Activated naive CD4-positive, alpha-beta T cell treated with anti-CD3 and anti-CD28 coated beads, Interleukin-2, amount 50 U/mL, for 72 hours (primary cell): ENCODE results near the gene POM121L2. TPM values are rescaled to one million over a fixed set of nuclear protein-coding genes. Genes with fewer than 3 reads are reported as not detected.

Experiments used
- ATAC-seq, 2 donors: fragments of 150-1000 bp; cut with Tn5 transposase; 2 replicates each; pipeline ENCODE4 v1.10.0; 2021; ENCODE audit warnings: mild to moderate bottlenecking in 2 of 2, moderate library complexity in 2 of 2
- DNase-seq, 2 donors: peaks; one replicate each; pipeline ENCODE4 v3.0.0; 2021 to 2022; ENCODE audit warnings: low spot score in 2 of 2
- H3K27ac Mint-ChIP-seq, 2 donors: one replicate each; pipeline ENCODE4 v1.8.0; 2022; ENCODE audit warnings: mild to moderate bottlenecking in 2 of 2, mixed read lengths in 2 of 2
- H3K36me3 Mint-ChIP-seq, 2 donors: one replicate each; pipeline ENCODE4 v1.8.0; 2022; ENCODE audit warnings: mixed read lengths in 2 of 2
- H3K9me3 Mint-ChIP-seq, 2 donors: one replicate each; pipeline ENCODE4 v1.8.0; 2022; ENCODE audit warnings: mixed read lengths in 2 of 2
- total RNA-seq, 2 donors: library from RNA; stranded (reverse); gene quantifications; one replicate each; pipeline ENCODE4 v1.2.3, GENCODE V29; 2022

POM121L2 gene
- total RNA-seq, 2 donors from 2014 or later = not detected

- Mint-ChIP-seq H3K27ac (peak overlapping the region in 1 of 2 donors; percentile 58), H3K9me3 (peaks cover 22 to 28% of the 10 kb centered on the region in 2 donors), H3K36me3 (peaks cover 49 to 50% of the 10 kb centered on the region in 2 donors)
- DNase-seq (no peak), ATAC-seq (no peak)
These were observed 14.0 kb downstream of the POM121L2 start for GRCh38 chr6:27297857-27298730.

- ATAC-seq = no peak
These were observed 14.6 kb downstream of the POM121L2 start for GRCh38 chr6:27297484-27297856.

GRCh38 chr6:27296106-27296783 is 15.8 kb downstream of the POM121L2 start:
- no peak for ATAC-seq
- Mint-ChIP-seq H3K9me3 (peaks cover 24 to 31% of the 10 kb centered on the region in 2 donors), H3K27ac (peak overlapping the region in 1 of 2 donors; percentile 75), H3K36me3 (peaks cover 45 to 46% of the 10 kb centered on the region in 2 donors)
- DNase-seq = no peak

More at GRCh38 chr6:27297484-27297856, 14.6 kb downstream of the POM121L2 start:
- H3K36me3 Mint-ChIP-seq = peaks cover 44 to 46% of the 10 kb centered on the region in 2 donors
- no peak for DNase-seq
- H3K9me3 Mint-ChIP-seq = peaks cover 19 to 24% of the 10 kb centered on the region in 2 donors
- peak overlapping the region in 1 of 2 donors; percentile 8 for H3K27ac Mint-ChIP-seq

- Mint-ChIP-seq H3K9me3 (peaks cover 29 to 38% of the 10 kb centered on the region in 2 donors), H3K36me3 (peaks cover 49 to 50% of the 10 kb centered on the region in 2 donors), H3K27ac (peak overlapping the region in 1 of 2 donors; percentile 6)
- ATAC-seq = no peak
- no peak for DNase-seq
These were observed 16.6 kb downstream of the POM121L2 start for GRCh38 chr6:27295301-27296079.

- Mint-ChIP-seq H3K9me3 (peaks cover 36 to 43% of the 10 kb centered on the region in 2 donors), H3K36me3 (peaks cover 56% of the 10 kb centered on the region in 2 donors), H3K27ac (no peak overlapping the region)
- DNase-seq (no peak), ATAC-seq (no peak)
These were observed 17.7 kb downstream of the POM121L2 start for GRCh38 chr6:27294409-27294808.

GRCh38 chr6:27293436-27294098 is 18.5 kb downstream of the POM121L2 start:
- Mint-ChIP-seq H3K9me3 (peaks cover 37 to 43% of the 10 kb centered on the region in 2 donors), H3K27ac (no peak overlapping the region), H3K36me3 (peaks cover 58 to 60% of the 10 kb centered on the region in 2 donors)
- DNase-seq (no peak), ATAC-seq (no peak)

- DNase-seq = no peak
- Mint-ChIP-seq H3K27ac (peak overlapping the region in 1 of 2 donors; percentile 81), H3K36me3 (peaks cover 63 to 66% of the 10 kb centered on the region in 2 donors), H3K9me3 (peaks cover 38 to 39% of the 10 kb centered on the region in 2 donors)
- no peak for ATAC-seq
These were observed 21.2 kb downstream of the POM121L2 start for GRCh38 chr6:27290850-27291208.

- Mint-ChIP-seq H3K9me3 (peaks cover 38 to 44% of the 10 kb centered on the region in 2 donors), H3K36me3 (peaks cover 63 to 66% of the 10 kb centered on the region in 2 donors), H3K27ac (no peak overlapping the region)
- no peak for ATAC-seq
- DNase-seq = no peak
These were observed 21.8 kb downstream of the POM121L2 start for GRCh38 chr6:27290065-27290849.

GRCh38 chr6:27288136-27289044 is 23.7 kb downstream of the POM121L2 start:
- no peak for ATAC-seq
- Mint-ChIP-seq H3K36me3 (peaks cover 69 to 72% of the 10 kb centered on the region in 2 donors), H3K9me3 (peaks cover 37 to 46% of the 10 kb centered on the region in 2 donors), H3K27ac (peak overlapping the region in 1 of 2 donors; percentile 30)
- DNase-seq = no peak

- no peak for DNase-seq
- no peak for ATAC-seq
- Mint-ChIP-seq H3K9me3 (peaks cover 37 to 48% of the 10 kb centered on the region in 2 donors), H3K36me3 (peaks cover 76% of the 10 kb centered on the region in 2 donors), H3K27ac (no peak overlapping the region)
These were observed 24.3 kb downstream of the POM121L2 start for GRCh38 chr6:27287751-27288135.

GRCh38 chr6:27286141-27286540 is 25.9 kb downstream of the POM121L2 start:
- H3K9me3 Mint-ChIP-seq = peaks cover 30 to 42% of the 10 kb centered on the region in 2 donors

GRCh38 chr6:27283279-27283678 is 28.8 kb downstream of the POM121L2 start:
- peaks cover 19 to 27% of the 10 kb centered on the region in 2 donors for H3K9me3 Mint-ChIP-seq
- H3K36me3 Mint-ChIP-seq = peaks cover 57 to 70% of the 10 kb centered on the region in 2 donors
- ATAC-seq (no peak), DNase-seq (no peak)
- H3K27ac Mint-ChIP-seq = peak overlapping the region in 1 of 2 donors; percentile 79

More at GRCh38 chr6:27286141-27286540, 25.9 kb downstream of the POM121L2 start:
- DNase-seq (no peak), ATAC-seq (no peak)
- no peak overlapping the region for H3K27ac Mint-ChIP-seq
- peaks cover 76 to 77% of the 10 kb centered on the region in 2 donors for H3K36me3 Mint-ChIP-seq

GRCh38 chr6:27281569-27281968 is 30.5 kb downstream of the POM121L2 start:
- Mint-ChIP-seq H3K36me3 (peaks cover 48 to 68% of the 10 kb centered on the region in 2 donors), H3K27ac (no peak overlapping the region), H3K9me3 (peaks cover 23 to 33% of the 10 kb centered on the region in 2 donors)
- DNase-seq = no peak
- ATAC-seq = no peak

- peaks cover 19 to 31% of the 10 kb centered on the region in 2 donors for H3K9me3 Mint-ChIP-seq
- no peak for DNase-seq
- no peak overlapping the region for H3K27ac Mint-ChIP-seq
- no peak for ATAC-seq
- H3K36me3 Mint-ChIP-seq = peaks cover 46 to 68% of the 10 kb centered on the region in 2 donors
These were observed 31.0 kb downstream of the POM121L2 start for GRCh38 chr6:27281105-27281539.
